ENCODE measurements around the gene CARMIL1. TPM values are rescaled to one million over a fixed set of nuclear protein-coding genes. Genes with fewer than 3 reads are reported as not detected.
A peak's percentile ranks its signal among the peaks of the same experiment; 100 is the strongest.

Gene CARMIL1
- total and polyA plus RNA-seq, 10 of the 15 experiments (the other 5 are each of a cell fraction or from before 2014, with no cell fraction given), result 6.4 to 18.1 (median 10.3) TPM

DNA sequence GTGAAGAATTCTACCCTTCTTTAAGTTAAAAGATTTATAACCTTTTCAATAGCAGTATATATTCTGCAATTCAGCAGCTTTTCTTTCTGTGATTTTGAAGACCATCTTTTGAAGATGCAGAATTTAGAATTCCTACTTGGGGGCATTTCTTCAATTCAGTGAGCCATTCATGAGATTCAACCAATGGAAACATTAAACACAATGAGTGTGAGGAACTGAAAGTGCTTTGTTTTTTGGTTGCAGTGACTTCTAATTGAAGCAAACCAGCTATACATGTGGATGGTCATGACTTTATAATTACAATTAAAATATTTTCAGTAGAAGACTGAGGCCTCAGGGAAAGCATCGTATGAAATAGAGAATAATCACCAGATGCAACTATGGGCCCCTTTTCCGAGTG is 108.3 kb downstream of the CARMIL1 start:
- H3K79me2 ChIP-seq (ENCODE audit: control insufficient read depth, insufficient read depth, low read length), result no peaks in the 10 kb centered on the region
- peak overlapping the region; percentile 54 for H3K4me2 ChIP-seq (ENCODE audit: control insufficient read depth, insufficient read depth)
- H3K4me1 ChIP-seq (ENCODE audit: control insufficient read depth, insufficient read depth, low read length), result peaks cover 11% of the 10 kb centered on the region
- no peaks in the 10 kb centered on the region for H4K20me1 ChIP-seq (ENCODE audit: control insufficient read depth, insufficient read depth)
- H3K27ac ChIP-seq (ENCODE audit: control insufficient read depth, insufficient read depth), result peak overlapping the region; percentile 45; the same call in 1 of the 2 replicates
- peak; percentile 93 for ATAC-seq
- FAIRE-seq, result no peak
- H3K27me3 ChIP-seq (replicated peaks in 1 of 2; ENCODE audit: control insufficient read depth in 2 of 2, insufficient read depth in 2 of 2, low read length in 1 of 2), result no peaks in the 10 kb centered on the region
- POLR2A ChIA-PET, result interaction anchor here (0.6 to 4.7 kb wide), 6 partner anchors 11 to 472 kb away, joined by 3 to 28 read pairs (median 4); no protein-coding TSS in a partner anchor
- H3K9me3 ChIP-seq (replicated peaks; ENCODE audit: control insufficient read depth, insufficient read depth, low read length), result no peaks in the 10 kb centered on the region; the same call in 2 of the 3 replicates
- CTCF ChIA-PET, result interaction anchor here (0.5 to 2.1 kb wide), 12 partner anchors 9 to 227 kb away, joined by 3 to 10 read pairs (median 6); partner anchors contain the start of gene CARMIL1
- 37% methylated on average over 2 of the region's 2 CpGs for WGBS (ENCODE audit: insufficient coverage, insufficient replicate concordance, low lambda C conversion rate, missing lambda C conversion rate)
- SMC1A ChIA-PET (ENCODE audit: uncharacterized antibody, unreplicated experiment), result interaction anchor here (0.7 to 11.3 kb wide), 13 partner anchors 10 to 249 kb away, joined by 3 to 124 read pairs (median 4); partner anchors contain the start of gene CARMIL1
- H3K36me3 ChIP-seq (ENCODE audit: control insufficient read depth in 2 of 2, insufficient read depth in 2 of 2, low read length in 1 of 2), result no peaks in the 10 kb centered on the region
- H2AFZ ChIP-seq (ENCODE audit: control insufficient read depth, low read depth, low read length), result peak overlapping the region; percentile 4; the same call in 1 of the 2 replicates
- intact Hi-C loops (cut with micrococcal nuclease; ENCODE audit: unreplicated experiment) (loop anchor here (2.0 kb wide), 1 partner anchor 15 kb away; no protein-coding TSS in a partner anchor), in situ Hi-C loops (cut with MboI) (no loop called here)
- no peak overlapping the region; the same call in 1 of the 2 replicates for H3K4me3 ChIP-seq
- BruUV-seq (replicated peaks), result TSS peak; percentile 26
- RAD21 ChIA-PET (ENCODE audit: unreplicated experiment), result interaction anchor here (0.7 to 3.1 kb wide), 6 partner anchors 9 to 109 kb away, joined by 3 to 33 read pairs (median 6); partner anchors contain the start of gene CARMIL1
- H3K9ac ChIP-seq (ENCODE audit: control insufficient read depth, insufficient read depth, low read length), result no peak overlapping the region
- no peak for DNase-seq (ENCODE audit: low read depth, low spot score)
- TF ChIP-seq SP1 (IDR thresholded peaks at IDR 0.05; ENCODE audit: low read depth, low read length) (no peak), JUND (IDR thresholded peaks at IDR 0.05; ENCODE audit: low read depth, low read length) (no peak), NR2C1 (IDR thresholded peaks at IDR 0.05) (no peak), STAT1 (conservative IDR thresholded peaks at IDR 0.05) (no peak), RELB (IDR thresholded peaks at IDR 0.05; ENCODE audit: low read depth) (peak; percentile 64; the same call in 1 of the 2 replicates), SPI1 (IDR thresholded peaks at IDR 0.05; ENCODE audit: borderline replicate concordance, insufficient read depth, low read depth, low read length) (peak; percentile 95), CHD1 (IDR thresholded peaks at IDR 0.05; ENCODE audit: low read depth, low read length) (no peak), KAT2A (conservative IDR thresholded peaks at IDR 0.05; ENCODE audit: control insufficient read depth, low read depth, low read length) (no peak), CBFB (IDR thresholded peaks at IDR 0.05; ENCODE audit: low read depth) (no peak), BHLHE40 (IDR thresholded peaks at IDR 0.05; ENCODE audit: borderline replicate concordance in 1 of 2, low read depth in 2 of 2, low read length in 1 of 2) (no peak), NFYB (IDR thresholded peaks at IDR 0.05; ENCODE audit: insufficient read depth, low read depth, low read length) (peak; percentile 37; the same call in 1 of the 2 replicates), IKZF2 (IDR thresholded peaks at IDR 0.05) (peak in 1 of 2 experiments; percentile 18; a peak in 2 of 4 replicates), MTA2 (IDR thresholded peaks at IDR 0.05; ENCODE audit: low read depth) (peak; percentile 71)
- TF ChIP-seq, protein P1, sequence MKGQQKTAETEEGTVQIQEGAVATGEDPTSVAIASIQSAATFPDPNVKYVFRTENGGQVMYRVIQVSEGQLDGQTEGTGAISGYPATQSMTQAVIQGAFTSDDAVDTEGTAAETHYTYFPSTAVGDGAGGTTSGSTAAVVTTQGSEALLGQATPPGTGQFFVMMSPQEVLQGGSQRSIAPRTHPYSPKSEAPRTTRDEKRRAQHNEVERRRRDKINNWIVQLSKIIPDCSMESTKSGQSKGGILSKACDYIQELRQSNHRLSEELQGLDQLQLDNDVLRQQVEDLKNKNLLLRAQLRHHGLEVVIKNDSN (IDR thresholded peaks at IDR 0.05; ENCODE audit: borderline replicate concordance, extremely low read length, insufficient read depth, low read depth, low read length), result no peak
- TF ChIP-seq, protein P2, sequence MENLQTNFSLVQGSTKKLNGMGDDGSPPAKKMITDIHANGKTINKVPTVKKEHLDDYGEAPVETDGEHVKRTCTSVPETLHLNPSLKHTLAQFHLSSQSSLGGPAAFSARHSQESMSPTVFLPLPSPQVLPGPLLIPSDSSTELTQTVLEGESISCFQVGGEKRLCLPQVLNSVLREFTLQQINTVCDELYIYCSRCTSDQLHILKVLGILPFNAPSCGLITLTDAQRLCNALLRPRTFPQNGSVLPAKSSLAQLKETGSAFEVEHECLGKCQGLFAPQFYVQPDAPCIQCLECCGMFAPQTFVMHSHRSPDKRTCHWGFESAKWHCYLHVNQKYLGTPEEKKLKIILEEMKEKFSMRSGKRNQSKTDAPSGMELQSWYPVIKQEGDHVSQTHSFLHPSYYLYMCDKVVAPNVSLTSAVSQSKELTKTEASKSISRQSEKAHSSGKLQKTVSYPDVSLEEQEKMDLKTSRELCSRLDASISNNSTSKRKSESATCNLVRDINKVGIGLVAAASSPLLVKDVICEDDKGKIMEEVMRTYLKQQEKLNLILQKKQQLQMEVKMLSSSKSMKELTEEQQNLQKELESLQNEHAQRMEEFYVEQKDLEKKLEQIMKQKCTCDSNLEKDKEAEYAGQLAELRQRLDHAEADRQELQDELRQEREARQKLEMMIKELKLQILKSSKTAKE (IDR thresholded peaks at IDR 0.05; ENCODE audit: low read depth, poor library complexity, severe bottlenecking), result no peak
- TF ChIP-seq, protein P3, sequence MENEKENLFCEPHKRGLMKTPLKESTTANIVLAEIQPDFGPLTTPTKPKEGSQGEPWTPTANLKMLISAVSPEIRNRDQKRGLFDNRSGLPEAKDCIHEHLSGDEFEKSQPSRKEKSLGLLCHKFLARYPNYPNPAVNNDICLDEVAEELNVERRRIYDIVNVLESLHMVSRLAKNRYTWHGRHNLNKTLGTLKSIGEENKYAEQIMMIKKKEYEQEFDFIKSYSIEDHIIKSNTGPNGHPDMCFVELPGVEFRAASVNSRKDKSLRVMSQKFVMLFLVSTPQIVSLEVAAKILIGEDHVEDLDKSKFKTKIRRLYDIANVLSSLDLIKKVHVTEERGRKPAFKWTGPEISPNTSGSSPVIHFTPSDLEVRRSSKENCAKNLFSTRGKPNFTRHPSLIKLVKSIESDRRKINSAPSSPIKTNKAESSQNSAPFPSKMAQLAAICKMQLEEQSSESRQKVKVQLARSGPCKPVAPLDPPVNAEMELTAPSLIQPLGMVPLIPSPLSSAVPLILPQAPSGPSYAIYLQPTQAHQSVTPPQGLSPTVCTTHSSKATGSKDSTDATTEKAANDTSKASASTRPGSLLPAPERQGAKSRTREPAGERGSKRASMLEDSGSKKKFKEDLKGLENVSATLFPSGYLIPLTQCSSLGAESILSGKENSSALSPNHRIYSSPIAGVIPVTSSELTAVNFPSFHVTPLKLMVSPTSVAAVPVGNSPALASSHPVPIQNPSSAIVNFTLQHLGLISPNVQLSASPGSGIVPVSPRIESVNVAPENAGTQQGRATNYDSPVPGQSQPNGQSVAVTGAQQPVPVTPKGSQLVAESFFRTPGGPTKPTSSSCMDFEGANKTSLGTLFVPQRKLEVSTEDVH (IDR thresholded peaks at IDR 0.05; ENCODE audit: low read depth, partially characterized antibody), result no peak
